ENCODE measurements around the gene BRAP. TPM values are rescaled to one million over a fixed set of nuclear protein-coding genes. Genes with fewer than 3 reads are reported as not detected.
"Not testable (repeated sequence)": the region's sequence is repeated elsewhere in the genome, so short reads cannot be mapped to it uniquely, and the experiment has no call there.

BRAP gene
- total RNA-seq, 2 donors from 2014 or later, result 10.1 to 13.4 TPM

DNA sequence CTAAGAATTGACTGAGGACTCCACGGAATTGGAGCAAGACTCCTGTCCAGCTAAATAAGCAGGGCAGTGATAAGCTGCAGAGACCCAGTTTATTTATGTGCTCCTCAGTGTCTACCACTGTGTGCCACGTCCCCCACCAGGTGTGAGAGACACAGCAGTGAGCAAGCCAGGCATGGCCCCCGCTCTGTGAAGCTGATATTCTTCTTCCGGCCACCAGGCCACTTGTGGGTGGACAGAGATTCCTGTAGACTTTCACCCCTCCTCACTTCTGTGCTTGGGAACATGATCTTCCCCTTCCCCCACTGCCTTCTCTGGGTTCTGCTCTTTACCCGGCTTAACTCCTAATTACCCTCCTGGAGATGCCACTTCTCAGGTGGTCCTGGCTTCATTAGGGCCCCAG lies 21.3 kb downstream of the BRAP start:
- Histone ChIP-seq H3K36me3 (peaks cover 66% of the 10 kb centered on the region), H3K27me3 (no peaks in the 10 kb centered on the region), H3K4me1 (no peaks in the 10 kb centered on the region), H3K4me3 (no peak overlapping the region), H3K27ac (no peak overlapping the region), H3K9me3 (no peaks in the 10 kb centered on the region)
- TF ChIP-seq, protein P1, sequence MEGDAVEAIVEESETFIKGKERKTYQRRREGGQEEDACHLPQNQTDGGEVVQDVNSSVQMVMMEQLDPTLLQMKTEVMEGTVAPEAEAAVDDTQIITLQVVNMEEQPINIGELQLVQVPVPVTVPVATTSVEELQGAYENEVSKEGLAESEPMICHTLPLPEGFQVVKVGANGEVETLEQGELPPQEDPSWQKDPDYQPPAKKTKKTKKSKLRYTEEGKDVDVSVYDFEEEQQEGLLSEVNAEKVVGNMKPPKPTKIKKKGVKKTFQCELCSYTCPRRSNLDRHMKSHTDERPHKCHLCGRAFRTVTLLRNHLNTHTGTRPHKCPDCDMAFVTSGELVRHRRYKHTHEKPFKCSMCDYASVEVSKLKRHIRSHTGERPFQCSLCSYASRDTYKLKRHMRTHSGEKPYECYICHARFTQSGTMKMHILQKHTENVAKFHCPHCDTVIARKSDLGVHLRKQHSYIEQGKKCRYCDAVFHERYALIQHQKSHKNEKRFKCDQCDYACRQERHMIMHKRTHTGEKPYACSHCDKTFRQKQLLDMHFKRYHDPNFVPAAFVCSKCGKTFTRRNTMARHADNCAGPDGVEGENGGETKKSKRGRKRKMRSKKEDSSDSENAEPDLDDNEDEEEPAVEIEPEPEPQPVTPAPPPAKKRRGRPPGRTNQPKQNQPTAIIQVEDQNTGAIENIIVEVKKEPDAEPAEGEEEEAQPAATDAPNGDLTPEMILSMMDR (IDR thresholded peaks at IDR 0.05), result no peak
- DNase-seq (ENCODE audit: low spot score), result no peak

DNA sequence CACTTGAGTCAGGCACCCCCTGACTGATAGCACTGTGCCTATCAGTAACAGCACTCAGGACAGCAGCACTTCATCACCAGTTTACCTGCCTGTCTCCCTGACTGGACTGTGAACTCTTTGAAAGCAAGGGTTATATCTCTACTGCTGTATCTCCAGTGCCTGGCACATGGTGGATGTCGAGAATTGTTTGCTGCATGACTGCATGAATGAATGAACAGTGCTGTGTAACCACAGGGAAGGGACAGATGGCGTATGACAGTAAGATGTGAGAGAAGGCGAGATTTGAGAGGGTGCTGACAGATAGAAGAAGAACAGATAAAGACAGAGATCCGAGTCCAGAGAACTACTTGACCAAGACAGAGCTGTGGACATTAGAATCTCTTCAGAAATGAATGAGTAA lies 29.7 kb downstream of the BRAP start:
- H3K36me3 ChIP-seq, result peaks cover 78% of the 10 kb centered on the region
- H3K27ac ChIP-seq, result no peak overlapping the region
- H3K4me3 ChIP-seq, result no peak overlapping the region
- no peaks in the 10 kb centered on the region for H3K4me1 ChIP-seq
- no peaks in the 10 kb centered on the region for H3K27me3 ChIP-seq
- no peak for DNase-seq (ENCODE audit: low spot score)
- H3K9me3 ChIP-seq, result no peaks in the 10 kb centered on the region
- TF ChIP-seq, protein P1 (IDR thresholded peaks at IDR 0.05), result no peak

DNA sequence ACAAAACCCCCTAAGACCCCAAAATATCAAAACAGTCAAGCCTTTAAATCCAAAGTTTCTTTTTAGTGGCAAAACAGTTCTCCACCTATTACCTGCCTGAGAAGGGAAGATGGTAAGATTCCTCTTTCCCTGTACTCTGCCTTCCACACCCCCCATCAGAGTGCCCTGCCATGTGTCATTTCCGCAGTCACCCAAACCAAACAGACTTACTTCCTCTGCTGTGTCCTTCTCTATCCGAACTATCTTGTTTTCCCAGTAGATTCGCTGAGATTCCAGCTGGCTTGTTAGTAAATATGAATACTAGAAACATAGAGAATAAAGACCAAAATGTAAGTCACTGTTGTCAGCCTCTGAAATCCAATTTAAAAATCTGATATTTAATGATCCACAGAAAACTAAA lies 30.4 kb downstream of the BRAP start:
- H3K4me1 ChIP-seq, result no peaks in the 10 kb centered on the region
- H3K27ac ChIP-seq, result no peak overlapping the region
- TF ChIP-seq, protein P1 (IDR thresholded peaks at IDR 0.05), result no peak
- no peaks in the 10 kb centered on the region for H3K27me3 ChIP-seq
- no peaks in the 10 kb centered on the region for H3K9me3 ChIP-seq
- H3K4me3 ChIP-seq, result no peak overlapping the region
- no peak for DNase-seq (ENCODE audit: low spot score)
- H3K36me3 ChIP-seq, result peaks cover 73% of the 10 kb centered on the region

DNA sequence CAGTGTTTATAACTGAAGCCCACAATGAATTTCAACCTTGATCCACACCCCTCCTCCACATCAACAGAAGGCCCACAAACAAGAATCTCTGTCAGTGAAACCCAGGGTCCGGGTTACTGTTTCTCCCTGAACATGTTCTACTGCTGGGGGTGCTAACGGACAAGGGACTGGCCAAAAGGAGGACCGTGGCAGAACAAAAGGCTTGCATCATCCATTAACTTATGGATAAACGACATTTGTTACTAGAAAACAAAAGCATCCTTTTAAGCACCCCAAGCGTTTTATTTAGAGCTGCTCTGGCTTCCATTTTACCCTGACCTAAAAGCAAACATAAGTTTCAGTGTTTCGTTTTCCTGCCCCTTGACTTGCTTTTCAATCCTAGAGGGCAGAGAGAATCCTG lies 32.2 kb downstream of the BRAP start:
- Histone ChIP-seq H3K36me3 (peaks cover 69% of the 10 kb centered on the region), H3K4me1 (no peaks in the 10 kb centered on the region), H3K27ac (no peak overlapping the region), H3K9me3 (no peaks in the 10 kb centered on the region), H3K27me3 (no peaks in the 10 kb centered on the region), H3K4me3 (no peak overlapping the region)
- TF ChIP-seq, protein P1 (IDR thresholded peaks at IDR 0.05), result no peak
- DNase-seq (ENCODE audit: low spot score), result no peak

DNA sequence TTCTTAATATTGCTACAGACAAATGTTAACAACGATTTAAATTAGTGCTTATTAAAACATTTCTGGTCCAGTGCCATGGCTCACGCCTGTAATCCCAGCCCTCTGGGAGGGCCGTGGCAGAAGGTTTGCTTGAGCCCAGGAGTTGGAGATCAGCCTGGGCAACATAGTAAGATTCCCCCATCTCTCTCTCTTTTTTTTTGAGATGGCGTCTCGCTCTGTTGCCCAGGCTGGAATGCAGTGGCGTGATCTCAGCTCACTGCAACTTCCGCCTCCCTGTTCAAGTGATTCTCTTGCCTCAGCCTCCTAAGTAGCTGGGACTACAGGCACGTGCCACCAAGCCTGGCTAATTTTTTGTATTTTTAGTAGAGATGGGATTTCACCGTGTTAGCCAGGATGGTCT lies 33.2 kb downstream of the BRAP start:
- not testable (repeated sequence) for H3K4me3 ChIP-seq; DNase-seq (ENCODE audit: low spot score); H3K27ac ChIP-seq; H3K9me3 ChIP-seq; H3K4me1 ChIP-seq; H3K27me3 ChIP-seq
- peaks cover 69% of the 10 kb centered on the region for H3K36me3 ChIP-seq

DNA sequence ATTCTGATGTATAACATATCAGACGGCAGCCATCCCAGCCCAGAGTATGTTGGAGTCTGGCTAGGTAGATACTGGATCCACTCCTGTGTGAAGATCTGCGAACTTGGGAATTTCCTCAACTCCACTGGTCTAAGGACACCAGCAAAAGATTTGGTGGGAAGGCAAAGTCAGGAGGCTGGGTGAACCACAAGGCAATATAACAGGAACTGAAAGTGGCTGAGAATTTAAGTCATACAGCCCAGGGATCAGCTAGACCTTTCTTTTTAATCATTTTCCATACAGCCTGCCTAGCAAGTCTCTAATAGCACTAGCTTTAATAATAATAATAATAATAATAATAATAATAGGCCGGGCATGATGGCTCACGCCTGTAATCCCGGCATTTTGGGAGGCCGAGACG lies 34.8 kb downstream of the BRAP start:
- Histone ChIP-seq H3K27me3 (no peaks in the 10 kb centered on the region), H3K36me3 (peaks cover 77% of the 10 kb centered on the region), H3K27ac (no peak overlapping the region), H3K4me1 (no peaks in the 10 kb centered on the region), H3K9me3 (no peaks in the 10 kb centered on the region), H3K4me3 (no peak overlapping the region)
- no peak for DNase-seq (ENCODE audit: low spot score)
- TF ChIP-seq, protein P1 (IDR thresholded peaks at IDR 0.05), result no peak

Data from right atrium auricular region (tissue), 2 donors.